ENCODE data around the gene SCAF8.
"Not testable (repeated sequence)": the region's sequence is repeated elsewhere in the genome, so short reads cannot be mapped to it uniquely, and the experiment has no call there.

The SCAF8 gene

DNA sequence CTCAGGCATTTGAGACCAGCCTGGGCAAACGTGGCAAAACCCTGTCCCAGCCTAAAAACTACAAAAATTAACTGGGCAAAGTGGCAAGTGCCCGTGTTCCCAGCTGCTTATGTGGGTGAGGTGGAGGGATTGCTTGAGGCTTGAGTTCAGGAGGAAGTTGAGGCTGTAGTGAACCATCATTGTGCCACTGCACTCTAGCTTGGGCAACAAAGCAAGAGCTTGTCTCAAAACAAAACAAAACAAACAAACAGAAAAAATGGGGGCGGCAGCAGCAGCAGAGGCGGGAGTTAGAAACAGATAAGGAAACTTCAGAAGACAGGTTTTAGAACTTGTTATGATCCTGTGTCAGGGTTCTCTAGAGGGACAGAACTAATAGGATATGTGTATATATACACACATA, 49.0 kb downstream of the SCAF8 start:
- no peak for DNase-seq (ENCODE audit: low spot score)

DNA sequence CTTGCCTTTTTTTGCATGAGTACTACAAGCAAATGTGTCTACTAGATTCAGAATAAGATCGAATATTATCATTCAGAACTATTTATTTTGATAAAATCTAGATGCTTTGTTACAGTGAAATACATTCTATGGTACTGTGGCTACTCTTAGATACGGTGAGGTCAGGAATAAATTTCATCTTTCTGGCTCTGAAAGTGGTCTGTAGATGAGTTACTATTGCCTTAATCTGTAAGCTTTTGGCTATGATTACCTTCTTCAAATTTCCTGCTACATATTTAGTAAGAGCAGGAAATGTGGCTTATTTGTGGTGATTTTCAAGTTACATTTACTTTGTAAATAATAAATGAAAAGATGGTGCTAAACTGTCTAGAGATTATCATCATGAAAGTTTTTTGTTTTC, 50.0 kb downstream of the SCAF8 start:
- DNase-seq (ENCODE audit: low spot score) = no peak

DNA sequence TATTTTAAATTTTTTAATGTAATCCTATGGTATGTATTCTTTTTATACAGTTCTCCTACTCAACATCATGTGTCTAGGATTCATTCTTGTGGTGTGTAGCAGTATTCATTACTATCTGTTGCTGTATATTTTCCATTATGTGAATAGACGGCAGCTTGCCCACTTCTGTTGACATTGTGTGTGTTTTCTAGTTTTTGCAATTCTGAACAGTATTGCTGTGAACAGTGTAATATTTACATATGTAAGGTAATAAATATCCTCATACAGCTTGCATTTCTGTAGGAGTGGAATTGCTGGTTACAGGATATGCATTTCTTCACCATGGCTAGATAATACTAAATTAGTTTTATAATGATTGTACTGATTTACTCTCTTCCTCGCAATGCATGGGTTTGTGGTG, 51.9 kb downstream of the SCAF8 start:
- no peak for DNase-seq (ENCODE audit: low spot score)

DNA sequence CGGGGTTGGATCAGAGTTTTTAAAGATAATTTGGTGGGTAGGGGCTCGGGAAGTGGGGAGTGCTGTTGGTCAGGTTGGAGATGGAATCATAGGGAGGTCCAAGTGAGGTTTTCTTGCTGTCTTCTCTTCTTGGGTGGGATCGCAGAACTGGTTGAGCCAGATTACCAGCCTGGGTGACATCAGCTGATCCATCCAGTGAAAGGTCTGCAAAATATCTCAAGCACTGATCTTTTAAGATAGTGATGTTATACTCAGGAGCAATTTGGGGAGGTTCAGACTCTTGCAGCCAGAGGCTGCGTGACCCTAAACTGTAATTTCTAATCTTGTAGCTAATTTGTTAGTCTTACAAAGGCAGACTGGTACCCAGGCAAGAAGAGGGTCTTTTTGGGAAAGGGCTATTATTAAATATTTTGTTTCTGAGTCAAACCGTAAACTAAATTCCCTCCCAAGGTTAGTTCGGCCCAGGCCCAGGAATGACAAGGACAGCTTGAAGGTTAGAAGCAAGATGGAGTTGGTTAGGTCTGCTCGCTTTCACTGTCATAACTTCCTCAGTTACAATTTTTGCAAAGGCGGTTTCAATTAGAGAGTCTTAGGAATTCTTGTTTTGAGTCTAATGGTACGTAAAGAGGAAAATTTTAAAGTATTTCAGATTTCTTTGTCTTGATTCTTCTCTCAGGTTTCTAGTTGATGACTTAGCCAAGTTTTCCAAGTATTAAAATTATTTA, 53.1 kb downstream of the SCAF8 start:
- DNase-seq (ENCODE audit: low spot score) = no peak

DNA sequence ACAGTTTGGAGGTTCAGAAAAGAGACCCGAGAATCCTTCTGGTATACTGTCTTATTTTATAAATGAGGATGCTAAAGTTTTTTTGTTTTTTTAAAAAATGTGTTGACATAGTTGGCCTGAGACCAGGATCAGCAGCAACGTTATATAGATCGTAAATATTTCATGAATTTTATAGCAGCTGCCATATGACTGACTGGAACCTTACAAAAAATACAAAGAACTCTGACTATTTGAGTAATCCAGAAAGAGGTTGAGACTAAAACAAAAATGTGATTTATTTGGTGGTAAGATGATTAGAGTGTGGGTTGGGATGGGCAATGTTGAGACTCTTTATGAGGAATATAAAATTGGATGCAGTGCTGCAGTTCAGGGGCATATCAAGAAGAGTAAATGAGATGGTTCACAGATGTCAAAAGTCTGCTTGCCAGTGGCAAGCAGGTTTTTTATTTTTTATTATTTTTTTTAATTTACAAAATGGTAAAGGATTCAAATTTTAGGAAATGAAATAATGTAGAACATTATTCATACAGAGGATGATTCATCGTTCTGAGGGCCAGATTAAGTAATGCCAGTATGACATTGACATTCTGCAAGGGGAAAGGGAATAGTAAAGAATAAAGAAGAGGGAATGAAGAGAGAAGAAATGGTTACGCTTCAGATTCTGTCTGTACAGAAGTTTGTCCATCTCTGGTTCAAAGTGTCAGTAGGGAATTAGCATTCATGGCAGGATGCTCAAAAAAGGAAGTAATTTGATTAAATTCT, 58.5 kb downstream of the SCAF8 start:
- peak; percentile 34 for DNase-seq (ENCODE audit: low spot score)

DNA sequence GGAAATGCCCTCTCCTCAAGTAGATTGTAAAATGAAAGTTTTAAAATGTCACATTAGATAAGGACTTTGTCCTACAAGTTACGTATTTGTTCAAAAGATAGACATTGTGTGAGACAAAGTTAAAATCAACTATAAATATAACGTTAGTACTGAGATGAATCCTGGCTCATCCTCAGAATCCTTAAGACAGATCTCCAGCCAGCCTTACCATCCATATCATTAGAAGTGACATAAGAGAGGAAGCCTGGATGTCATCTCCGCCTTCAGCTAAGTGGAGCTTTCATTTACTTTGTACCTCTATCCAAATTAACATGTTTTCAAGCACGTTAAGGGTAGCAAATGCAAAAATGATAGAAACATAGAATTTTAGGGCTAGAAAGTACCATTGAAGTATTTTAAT, 59.1 kb downstream of the SCAF8 start:
- no peak for DNase-seq (ENCODE audit: low spot score)

DNA sequence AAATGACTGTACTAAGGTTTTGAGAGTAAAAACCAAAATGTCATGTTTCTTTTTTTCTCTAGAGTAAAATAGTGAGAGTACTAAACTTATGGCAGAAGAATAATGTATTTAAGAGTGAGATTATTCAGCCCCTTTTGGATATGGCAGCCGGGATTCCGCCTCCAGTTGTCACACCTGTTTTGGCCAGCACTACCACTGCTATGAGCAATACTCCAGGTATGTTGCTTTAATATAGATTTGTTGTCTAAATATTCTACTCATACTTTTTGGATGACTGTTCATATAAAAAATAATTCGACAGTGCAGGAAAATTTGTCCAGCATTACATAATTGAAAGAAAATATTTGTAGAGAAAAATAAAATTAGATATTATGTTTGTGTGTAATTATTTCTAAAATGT, 59.5 kb downstream of the SCAF8 start:
- peak; percentile 21 for DNase-seq (ENCODE audit: low spot score)

DNA sequence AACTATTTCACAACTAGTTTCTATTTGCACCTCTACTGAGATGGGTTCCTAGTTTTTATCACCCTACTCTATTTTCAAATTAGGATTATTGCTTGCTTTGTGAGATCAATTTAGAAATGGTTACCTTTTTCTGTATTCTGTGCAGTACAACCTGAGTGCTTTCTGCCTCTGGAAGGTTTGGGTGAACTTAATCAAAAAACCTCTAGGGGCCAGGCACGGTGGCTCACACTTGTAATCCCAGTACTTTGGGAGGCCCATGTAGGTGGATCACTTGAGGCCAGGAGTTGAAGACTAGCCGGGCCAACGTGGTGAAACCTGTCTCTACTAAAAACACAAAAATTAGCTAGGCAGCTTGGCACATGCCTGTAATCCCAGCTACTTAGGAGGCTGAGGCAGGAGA, 63.3 kb downstream of the SCAF8 start:
- no peak for DNase-seq (ENCODE audit: low spot score)

DNA sequence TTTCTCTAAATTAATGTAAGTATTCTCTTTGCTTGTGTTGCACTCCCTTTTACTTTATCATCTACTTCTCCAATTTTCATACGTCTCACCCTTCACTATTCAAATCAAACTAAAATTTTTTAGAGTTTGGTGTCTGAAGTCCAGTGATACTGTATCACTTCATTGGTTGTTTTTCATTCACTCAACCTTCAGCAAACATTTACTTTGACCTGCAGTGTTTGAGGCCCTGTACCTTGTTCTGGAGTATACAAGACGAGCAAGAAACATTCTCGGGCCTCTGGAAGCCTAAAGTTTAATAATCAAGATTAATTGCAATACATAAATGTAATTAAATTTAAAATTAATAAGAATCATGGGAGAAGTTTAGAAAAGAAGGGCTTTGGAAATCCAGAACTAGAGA, 64.6 kb downstream of the SCAF8 start:
- no peak for DNase-seq (ENCODE audit: low spot score)

DNA sequence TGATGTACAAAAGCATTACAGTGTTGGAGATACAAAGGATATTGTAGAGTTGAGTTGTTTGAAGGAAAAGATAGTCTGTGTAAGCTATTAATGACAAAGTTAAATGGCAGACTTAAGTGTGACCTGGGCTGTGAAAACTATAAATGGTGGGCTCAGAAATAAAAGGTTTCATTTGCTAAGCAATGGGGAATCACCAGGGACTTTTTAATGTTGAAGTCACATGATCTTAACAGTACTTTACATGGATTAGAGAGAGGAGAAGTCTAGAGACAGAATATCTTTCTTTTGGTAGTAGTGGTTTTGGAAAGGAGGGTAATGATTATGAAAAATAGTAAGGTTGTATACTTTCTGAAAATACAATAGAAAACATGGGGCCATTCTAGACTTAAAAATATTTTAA, 67.1 kb downstream of the SCAF8 start:
- no peak for DNase-seq (ENCODE audit: low spot score)

DNA sequence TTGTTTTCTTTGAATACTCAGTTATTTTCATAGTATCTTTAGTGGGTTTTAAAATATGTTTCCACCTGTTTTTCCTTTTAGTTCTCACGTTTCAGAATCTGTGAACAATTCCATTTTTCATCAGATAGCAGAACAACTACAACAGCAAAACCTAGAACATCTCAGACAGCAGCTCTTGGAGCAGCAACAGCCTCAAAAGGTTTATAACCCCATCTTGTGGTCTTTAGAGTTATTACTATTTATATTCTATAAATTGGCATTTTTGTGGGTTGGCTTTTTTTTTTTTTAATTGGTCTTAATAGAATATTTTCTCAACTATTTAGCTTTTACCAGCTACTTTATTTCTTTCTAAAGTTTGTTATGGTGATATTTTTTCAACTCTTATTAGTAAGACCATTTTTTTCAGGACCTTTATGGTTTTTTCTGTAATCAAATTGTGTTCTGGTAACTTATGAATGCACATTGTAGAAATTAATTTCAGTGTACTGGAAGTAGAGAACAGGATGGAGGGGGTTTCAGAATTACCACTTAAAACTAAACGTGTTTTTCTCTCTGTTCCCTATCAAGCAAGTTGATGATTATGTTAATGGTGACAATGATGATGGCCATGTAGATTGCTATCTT, 72.2 kb downstream of the SCAF8 start:
- peak; percentile 74 for DNase-seq (ENCODE audit: low spot score)

DNA sequence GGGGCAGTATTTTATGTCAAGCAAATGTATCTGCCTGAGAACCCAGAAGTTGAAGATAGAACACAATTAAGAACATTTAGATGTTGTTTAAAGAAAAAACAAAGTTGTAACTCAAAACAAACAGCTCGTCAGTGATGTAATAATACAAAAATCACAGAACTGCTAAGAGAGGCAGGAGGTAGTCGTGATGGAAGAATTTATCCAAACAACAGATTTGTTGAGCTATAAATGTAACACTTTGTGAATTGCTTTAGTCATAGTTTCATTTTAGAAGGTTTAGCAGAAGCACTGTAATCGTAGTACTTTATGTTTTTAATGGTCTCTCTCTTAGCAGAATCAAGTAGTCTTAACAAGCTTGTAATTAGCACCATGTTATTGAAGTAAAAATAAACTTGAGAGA, 73.6 kb downstream of the SCAF8 start:
- peak; percentile 8 for DNase-seq (ENCODE audit: low spot score)

DNA sequence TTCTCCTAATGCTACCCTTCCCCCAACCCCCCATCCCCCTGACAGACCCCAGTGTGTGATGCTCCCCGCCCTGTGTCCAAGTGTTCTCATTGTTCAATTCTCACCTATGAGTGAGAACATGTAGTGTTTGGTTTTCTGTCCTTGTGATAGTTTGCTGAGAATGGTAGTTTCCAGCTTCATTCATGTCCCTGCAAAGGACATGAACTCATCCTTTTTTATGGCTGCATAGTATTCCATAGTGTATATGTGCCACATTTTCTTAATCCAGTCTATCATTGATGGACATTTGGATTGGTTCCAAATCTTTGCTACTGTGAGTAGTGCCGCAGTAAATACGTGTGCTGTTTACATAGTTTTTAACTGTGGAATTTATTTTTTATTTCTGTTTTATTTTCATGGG, 78.4 kb downstream of the SCAF8 start:
- DNase-seq (ENCODE audit: low spot score) = not testable (repeated sequence)

DNA sequence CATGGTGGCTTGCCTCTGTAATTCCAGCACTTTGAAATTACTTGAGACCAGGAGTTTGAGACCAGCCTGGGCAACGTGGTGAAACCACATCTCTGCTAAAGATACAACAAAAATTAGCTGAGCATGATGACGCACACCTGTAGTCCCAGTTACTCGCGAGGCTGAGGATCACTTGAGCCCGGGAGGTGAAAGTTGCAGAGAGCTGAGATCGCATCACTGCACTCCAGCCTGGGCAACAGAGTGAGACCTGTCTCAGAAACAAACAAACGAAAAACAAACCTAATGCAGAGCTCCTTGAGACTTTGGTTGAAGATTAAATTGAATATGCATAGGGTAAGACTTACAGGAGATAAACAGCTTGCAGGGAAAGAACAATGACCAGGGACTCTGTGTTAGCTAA, 80.8 kb downstream of the SCAF8 start:
- no peak for DNase-seq (ENCODE audit: low spot score)

DNA sequence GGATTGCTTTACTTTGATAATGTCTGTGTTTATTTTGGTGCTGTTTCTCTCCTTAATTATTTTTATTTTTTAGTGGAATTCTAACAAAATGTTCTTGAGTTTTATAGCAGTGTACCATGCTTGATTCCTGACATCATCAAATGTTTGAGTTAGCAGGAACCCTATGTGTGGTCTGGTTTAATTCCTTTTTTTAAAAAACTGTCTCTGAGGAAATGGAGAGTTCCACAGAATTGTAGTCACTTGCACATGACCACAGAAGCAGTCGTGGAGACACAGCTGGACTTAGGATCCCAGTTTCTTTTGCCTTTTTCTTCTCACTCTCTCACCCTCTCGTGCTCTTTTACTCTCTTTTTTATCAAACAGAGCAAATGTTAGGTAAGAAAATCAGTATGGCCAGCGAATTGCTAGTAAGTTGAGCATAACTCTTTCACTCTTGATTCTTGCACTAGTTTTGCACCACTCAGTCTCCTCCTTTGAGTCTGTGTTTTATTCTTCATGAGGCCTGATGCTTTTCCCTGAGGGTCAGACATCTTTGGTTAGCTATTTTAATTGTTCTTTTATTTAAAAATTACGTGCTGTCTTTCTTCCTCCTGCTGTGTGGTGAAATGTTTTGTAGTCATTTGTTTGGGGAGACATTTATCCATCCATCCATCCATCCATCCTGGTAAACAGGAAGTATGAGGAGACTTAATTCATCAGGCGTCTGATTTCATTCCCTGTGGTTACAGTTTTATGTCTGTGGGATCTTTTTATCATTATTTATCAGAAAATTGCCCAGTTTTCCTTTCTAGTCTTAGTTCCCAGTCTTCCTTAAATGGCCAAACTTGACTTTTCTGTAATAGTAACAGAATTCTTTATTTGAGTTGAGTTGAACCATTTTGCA, 83.0 kb downstream of the SCAF8 start:
- DNase-seq (ENCODE audit: low spot score) = no peak

DNA sequence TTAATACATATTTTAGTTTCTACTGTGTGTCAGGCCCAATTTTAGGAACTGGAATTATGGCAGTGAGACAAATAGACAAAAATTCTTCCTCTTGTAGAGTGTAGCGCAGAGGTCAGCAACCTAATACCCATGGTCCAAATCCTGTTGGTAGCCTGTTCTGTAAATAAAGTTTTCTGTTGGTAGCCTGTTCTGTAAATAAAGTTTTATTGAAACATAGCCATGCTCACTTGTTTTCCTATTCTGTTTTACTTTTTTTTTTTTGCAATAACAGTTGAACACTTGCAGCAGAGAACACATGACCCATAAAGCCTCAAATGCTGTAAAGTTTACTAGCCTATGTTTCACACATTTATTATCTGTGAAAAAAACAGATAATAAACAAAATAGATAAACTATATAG, 87.9 kb downstream of the SCAF8 start:
- no peak for DNase-seq (ENCODE audit: low spot score)

DNA sequence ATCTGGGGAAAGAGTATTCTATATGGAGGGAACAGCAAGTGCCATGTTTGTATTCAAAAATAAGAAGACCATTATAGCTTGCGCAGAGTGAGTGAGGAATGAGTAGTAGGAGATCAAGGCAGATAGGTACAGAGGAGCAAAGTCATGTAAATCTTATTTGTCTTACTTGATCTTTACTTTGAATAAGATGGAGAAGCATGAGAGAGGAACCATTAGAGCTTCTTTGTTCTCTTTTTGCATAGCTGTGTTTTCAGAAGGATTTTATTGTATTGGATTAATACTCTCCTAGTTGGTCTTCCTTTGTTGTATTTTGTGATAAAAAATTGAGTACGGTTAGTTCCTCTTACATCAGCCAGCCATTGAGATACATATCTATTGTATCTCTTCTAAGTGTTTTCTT, 88.4 kb downstream of the SCAF8 start:
- DNase-seq (ENCODE audit: low spot score) = no peak

DNA sequence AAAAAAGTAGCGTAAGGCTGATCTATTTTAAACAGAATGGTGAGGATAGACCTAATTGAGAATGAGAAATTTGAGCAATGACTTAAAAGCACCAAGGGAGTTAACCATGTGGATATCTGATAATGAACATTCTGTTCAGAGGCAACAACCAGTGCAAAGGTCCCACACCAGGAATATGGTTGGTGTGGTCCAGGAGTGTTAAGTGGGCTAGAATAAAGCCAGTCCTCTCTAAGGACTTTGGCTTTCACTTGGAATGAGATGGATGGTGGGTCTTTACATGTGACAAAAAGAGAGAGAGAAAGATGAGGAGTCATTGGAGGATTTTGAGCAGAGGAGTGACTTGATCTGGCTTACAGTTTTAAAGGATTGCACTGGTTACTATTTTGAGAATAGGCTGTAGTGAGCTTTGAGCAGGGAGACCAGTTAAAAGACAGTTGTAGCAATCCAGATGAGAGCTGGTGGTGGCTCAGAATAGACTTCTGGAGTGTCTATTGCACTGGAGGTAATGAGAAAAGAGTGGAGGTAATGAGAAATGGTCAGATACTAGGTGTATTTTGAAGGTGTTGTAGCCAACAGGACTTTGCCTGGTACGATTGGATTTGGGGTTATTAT, 89.8 kb downstream of the SCAF8 start:
- no peak for DNase-seq (ENCODE audit: low spot score)

DNA sequence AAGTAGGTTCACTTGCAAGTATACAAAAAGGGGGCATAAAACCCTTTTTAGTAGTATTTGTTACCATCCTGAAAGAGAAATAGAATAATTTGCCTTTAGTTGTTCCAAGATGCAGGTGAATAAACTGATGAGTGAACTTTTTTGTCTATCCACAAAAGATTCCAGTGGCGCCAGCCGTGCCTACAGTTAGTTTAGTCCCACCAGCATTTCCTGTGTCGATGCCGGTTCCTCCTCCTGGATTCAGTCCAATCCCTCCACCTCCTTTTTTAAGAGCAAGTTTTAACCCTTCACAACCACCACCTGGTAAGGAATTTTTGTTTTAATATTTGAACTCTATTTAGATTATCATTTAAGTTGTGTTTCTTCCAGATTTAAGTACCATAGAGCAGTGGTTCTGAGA, 90.9 kb downstream of the SCAF8 start:
- DNase-seq (ENCODE audit: low spot score) = no peak

DNA sequence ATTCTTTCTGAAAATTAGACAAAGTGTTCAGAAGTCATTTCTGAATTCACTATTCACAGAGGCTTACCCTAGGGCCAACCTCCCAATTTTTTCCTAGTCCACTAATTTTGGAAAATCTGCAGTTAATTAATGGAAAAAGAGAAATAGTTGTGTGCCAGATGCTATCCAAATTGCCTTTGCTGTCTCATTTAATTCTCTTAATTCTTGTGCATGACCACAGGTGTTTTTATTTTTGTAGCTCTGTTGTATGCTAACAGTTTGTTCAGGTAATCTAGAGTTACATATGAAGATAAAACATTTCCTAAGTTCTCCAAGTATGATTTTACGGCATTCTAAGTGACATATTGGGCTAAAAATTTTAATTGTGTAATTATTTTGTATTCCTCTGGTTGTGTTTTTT, 96.8 kb downstream of the SCAF8 start:
- DNase-seq (ENCODE audit: low spot score) = no peak

DNA sequence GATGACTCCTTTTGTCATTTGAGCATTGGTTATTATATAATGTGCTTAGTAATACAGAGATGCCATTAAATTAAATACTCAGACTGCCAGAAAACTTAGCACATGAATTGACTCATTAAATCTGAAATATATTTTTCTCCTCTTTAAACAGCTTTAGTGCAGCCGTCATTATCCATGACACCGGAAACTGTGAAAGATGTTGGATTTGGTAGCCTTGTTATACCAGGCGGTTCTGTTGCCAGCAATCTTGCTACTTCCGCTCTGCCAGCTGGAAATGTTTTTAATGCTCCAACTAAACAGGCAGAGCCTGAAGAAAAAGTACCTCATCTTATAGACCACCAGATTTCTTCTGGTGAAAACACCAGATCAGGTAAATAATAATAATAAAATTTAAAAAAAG, 97.6 kb downstream of the SCAF8 start:
- no peak for DNase-seq (ENCODE audit: low spot score)

DNA sequence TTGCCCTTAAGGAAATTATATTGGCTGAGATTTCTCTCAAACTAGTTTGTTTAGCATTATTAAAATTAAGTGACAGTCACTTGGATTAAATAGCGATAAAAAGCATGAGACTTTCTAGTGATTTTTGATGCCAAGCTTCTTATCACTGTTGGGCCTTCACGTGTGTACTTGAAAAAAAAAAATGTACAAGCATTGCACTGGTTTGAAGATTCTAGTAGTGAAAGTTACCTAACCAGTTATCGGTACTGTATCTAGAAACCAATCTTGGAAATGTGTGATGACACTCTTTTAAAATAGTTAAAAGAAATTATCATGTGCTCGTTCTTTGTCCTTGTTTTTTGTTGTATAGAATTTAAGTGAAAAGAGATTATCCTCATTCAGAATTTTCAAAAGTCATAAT, 102.1 kb downstream of the SCAF8 start:
- DNase-seq (ENCODE audit: low spot score) = no peak

All from RKO (cell line).